PC-3 (cell line): ENCODE results near the gene AGAP1. TPM values are rescaled to one million over a fixed set of nuclear protein-coding genes. Genes with fewer than 3 reads are reported as not detected.

ENCODE experiments used
- ATAC-seq: fragments of 200-7000 bp; cut with Tn5 transposase; 2 replicates; pipeline ENCODE4 v1.9.1; 2020; ENCODE audit warnings: mild to moderate bottlenecking, moderate library complexity
- BruUV-seq: library from RNA; stranded (reverse); fragments of 400-500 nt; replicated peaks from 2 replicates; lab custom pipeline; 2021; lab: Mats Ljungman, UMichigan
- CTCF ChIA-PET: fragments of 300-600 bp; sonication (Branson Sonifier 250); formaldehyde crosslinking; loops from one replicate; lab custom pipeline; 2022; ENCODE audit warnings: antibody characterized with exemption; lab: Charles Lee
- POLR2A ChIA-PET: fragments of 300-600 bp; sonication (Branson Sonifier 250); formaldehyde crosslinking; loops from one replicate; lab custom pipeline; 2022; ENCODE audit warnings: antibody characterized with exemption; ENCODE audit not compliant: unreplicated experiment; lab: Charles Lee
- DNase-seq: peaks from one replicate; pipeline ENCODE4 v3.0.0-alpha.2; 2015
- H2AFZ ChIP-seq: fragments of 300-600 bp; sonication (generic); 2 replicates; pipeline ENCODE4 v1.6.0; 2016; ENCODE audit warnings: antibody characterized with exemption, low read length
- H3F3A ChIP-seq: fragments of 300-600 bp; sonication (generic); one replicate; pipeline ENCODE4 v1.6.0; 2017; ENCODE audit warnings: antibody characterized with exemption, low read length, control low read depth, mild to moderate bottlenecking; ENCODE audit not compliant: unreplicated experiment
- H3K27ac ChIP-seq: fragments of 300-600 bp; sonication (generic); 2 replicates; pipeline ENCODE4 v1.5.1; 2016; ENCODE audit warnings: mild to moderate bottlenecking, low read length
- H3K27me3 ChIP-seq: fragments of 300-600 bp; sonication (generic); 2 replicates; pipeline ENCODE4 v1.6.1; 2016; ENCODE audit warnings: low read length, mixed read lengths
- H3K36me3 ChIP-seq: fragments of 300-600 bp; sonication (generic); 2 replicates; pipeline ENCODE4 v1.6.1; 2016; ENCODE audit warnings: low read depth, mixed run types, low read length, mixed read lengths
- H3K4me1 ChIP-seq: fragments of 300-600 bp; sonication (generic); 2 replicates; pipeline ENCODE4 v1.5.1; 2016; ENCODE audit warnings: low read length; ENCODE audit not compliant: insufficient read depth
- H3K4me2 ChIP-seq: fragments of 300-600 bp; sonication (generic); 2 replicates; pipeline ENCODE4 v1.6.0; 2016; ENCODE audit warnings: low read length
- H3K4me3 ChIP-seq: fragments of 300-600 bp; sonication (generic); 2 replicates; pipeline ENCODE4 v1.5.1; 2016; ENCODE audit warnings: mild to moderate bottlenecking, low read length, mixed read lengths
- H3K79me2 ChIP-seq: fragments of 300-600 bp; sonication (generic); 2 replicates; pipeline ENCODE4 v1.6.1; 2017; ENCODE audit warnings: low read length, mixed read lengths
- H3K9ac ChIP-seq: fragments of 300-600 bp; sonication (generic); 2 replicates; pipeline ENCODE4 v1.6.0; 2016; ENCODE audit warnings: mild to moderate bottlenecking, low read length
- H3K9me2 ChIP-seq: fragments of 300-600 bp; sonication (generic); replicated peaks from 2 replicates; pipeline ENCODE4 v1.6.1; 2016; ENCODE audit warnings: mixed run types, low read length, mixed read lengths
- H3K9me3 ChIP-seq: fragments of 300-600 bp; sonication (generic); 2 replicates; pipeline ENCODE4 v1.6.1; 2016; ENCODE audit warnings: low read length, mixed read lengths
- H4K20me1 ChIP-seq: fragments of 300-600 bp; sonication (generic); 2 replicates; pipeline ENCODE4 v1.6.1; 2016; ENCODE audit warnings: low read length, mixed read lengths
- EZH2 ChIP-seq: fragments of 300-600 bp; sonication (generic); IDR thresholded peaks from one replicate; pipeline ENCODE4 v1.6.1; 2017; ENCODE audit warnings: antibody characterized with exemption, mild to moderate bottlenecking, low read length; ENCODE audit not compliant: unreplicated experiment
- EZH2phosphoT487 ChIP-seq: fragments of 300-600 bp; sonication (generic); IDR thresholded peaks from 2 replicates; pipeline ENCODE4 v1.6.1; 2018; ENCODE audit warnings: mild to moderate bottlenecking, antibody characterized with exemption, low read length, borderline replicate concordance
- intact Hi-C: fragments of 100-400 bp; cut with micrococcal nuclease; formaldehyde crosslinking; loops from 2 replicates; pipeline ENCODE4 v1.9.0; 2023
- total RNA-seq: library from RNA; depleted of rRNA; stranded (reverse); fragments of >200 nt; gene quantifications from 2 replicates; pipeline ENCODE4 v1.2.3, GENCODE V29; 2014
- TF ChIP-seq, protein P1 (sequence below): fragments of 300-600 bp; sonication (generic); conservative IDR thresholded peaks from 2 replicates; pipeline ENCODE4 v1.5.1; 2017; ENCODE audit warnings: antibody characterized with exemption, low read depth, mild to moderate bottlenecking, low read length

Gene AGAP1
- total RNA-seq, 1 experiment from 2014 or later, result 31.0 TPM

DNA sequence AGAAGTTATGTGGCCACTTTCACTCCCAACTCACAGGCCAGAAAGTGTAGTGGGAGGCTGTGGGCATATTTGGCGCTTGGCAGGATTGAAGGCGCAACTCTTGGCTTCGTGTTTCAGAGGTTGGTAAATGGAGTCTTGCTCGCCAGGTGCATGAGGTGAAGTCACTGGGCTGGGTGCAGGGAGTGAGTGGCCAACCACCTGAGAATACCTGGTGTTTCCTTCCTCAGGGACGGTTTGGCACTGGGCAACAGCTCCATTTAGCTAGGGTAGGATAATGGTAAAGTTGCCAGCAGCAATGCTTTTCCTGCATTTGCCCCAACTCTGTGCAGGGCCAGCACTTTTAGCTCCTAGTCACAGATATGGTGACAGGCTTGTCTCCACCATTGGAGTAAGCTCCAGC, 115.9 kb downstream of the AGAP1 start:
- ATAC-seq (no peak), DNase-seq (no peak)
- CTCF ChIA-PET, result no interaction called here
- Histone ChIP-seq H3K4me1 (no peaks in the 10 kb centered on the region), H3K9me2 (no peaks in the 10 kb centered on the region), H3K4me2 (no peak overlapping the region), H3K27ac (no peak overlapping the region), H4K20me1 (peaks cover 12% of the 10 kb centered on the region; the same call in 1 of the 2 replicates), H3K79me2 (peaks cover 94% of the 10 kb centered on the region), H2AFZ (no peak overlapping the region), H3F3A (no peaks in the 10 kb centered on the region), H3K36me3 (no peaks in the 10 kb centered on the region), H3K9ac (no peak overlapping the region), H3K4me3 (no peak overlapping the region), H3K9me3 (no peaks in the 10 kb centered on the region), H3K27me3 (no peaks in the 10 kb centered on the region)
- TF ChIP-seq EZH2phosphoT487, result no peak
- TF ChIP-seq EZH2, result no peak
- TF ChIP-seq, protein P1, sequence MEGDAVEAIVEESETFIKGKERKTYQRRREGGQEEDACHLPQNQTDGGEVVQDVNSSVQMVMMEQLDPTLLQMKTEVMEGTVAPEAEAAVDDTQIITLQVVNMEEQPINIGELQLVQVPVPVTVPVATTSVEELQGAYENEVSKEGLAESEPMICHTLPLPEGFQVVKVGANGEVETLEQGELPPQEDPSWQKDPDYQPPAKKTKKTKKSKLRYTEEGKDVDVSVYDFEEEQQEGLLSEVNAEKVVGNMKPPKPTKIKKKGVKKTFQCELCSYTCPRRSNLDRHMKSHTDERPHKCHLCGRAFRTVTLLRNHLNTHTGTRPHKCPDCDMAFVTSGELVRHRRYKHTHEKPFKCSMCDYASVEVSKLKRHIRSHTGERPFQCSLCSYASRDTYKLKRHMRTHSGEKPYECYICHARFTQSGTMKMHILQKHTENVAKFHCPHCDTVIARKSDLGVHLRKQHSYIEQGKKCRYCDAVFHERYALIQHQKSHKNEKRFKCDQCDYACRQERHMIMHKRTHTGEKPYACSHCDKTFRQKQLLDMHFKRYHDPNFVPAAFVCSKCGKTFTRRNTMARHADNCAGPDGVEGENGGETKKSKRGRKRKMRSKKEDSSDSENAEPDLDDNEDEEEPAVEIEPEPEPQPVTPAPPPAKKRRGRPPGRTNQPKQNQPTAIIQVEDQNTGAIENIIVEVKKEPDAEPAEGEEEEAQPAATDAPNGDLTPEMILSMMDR, result no peak
- intact Hi-C loops, result no loop called here
- no TSS peak for BruUV-seq
- POLR2A ChIA-PET, result no interaction called here

DNA sequence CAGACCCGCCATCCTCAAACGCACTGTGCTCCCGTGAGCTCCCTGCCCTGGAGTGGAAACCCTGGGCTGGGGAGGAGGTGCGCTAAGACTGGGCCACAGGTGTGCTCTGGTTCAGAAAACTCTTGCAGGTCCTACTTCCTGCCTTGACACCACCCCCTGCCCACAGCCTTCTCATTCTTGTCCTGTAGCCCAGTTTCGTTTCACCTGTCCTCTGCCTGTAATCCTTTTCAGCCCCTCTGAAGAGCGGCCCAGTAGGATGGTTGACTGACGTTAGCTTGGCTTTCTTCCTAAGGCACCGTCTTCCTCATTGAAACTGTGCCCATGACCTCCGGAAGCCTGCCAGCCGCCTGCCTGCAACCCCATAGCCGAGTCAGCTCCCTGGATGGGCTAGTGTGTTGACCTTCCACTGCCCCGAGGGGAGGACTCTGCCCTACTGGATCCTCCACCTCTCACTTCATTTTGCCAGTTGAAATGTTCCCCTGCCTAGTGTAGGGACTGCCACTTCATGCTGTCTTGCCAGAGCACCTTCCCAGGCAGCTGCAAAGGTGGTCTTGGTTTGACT, 116.9 kb downstream of the AGAP1 start:
- no TSS peak for BruUV-seq
- Histone ChIP-seq H3K79me2 (peaks cover 100% of the 10 kb centered on the region), H3K9me2 (no peaks in the 10 kb centered on the region), H3K27me3 (no peaks in the 10 kb centered on the region), H3K4me3 (no peak overlapping the region), H3K4me2 (no peak overlapping the region), H3F3A (no peaks in the 10 kb centered on the region), H3K27ac (no peak overlapping the region), H3K36me3 (no peaks in the 10 kb centered on the region), H2AFZ (no peak overlapping the region), H3K9ac (no peak overlapping the region), H3K9me3 (no peaks in the 10 kb centered on the region), H3K4me1 (no peaks in the 10 kb centered on the region), H4K20me1 (peaks cover 12% of the 10 kb centered on the region; the same call in 1 of the 2 replicates)
- intact Hi-C loops, result no loop called here
- TF ChIP-seq EZH2phosphoT487 (no peak), EZH2 (no peak)
- TF ChIP-seq, protein P1, result no peak
- ChIA-PET CTCF (interaction anchor here (0.5 kb wide), 1 partner anchor 17 kb away, joined by 6 read pairs; no protein-coding TSS in a partner anchor), POLR2A (no interaction called here)
- DNase-seq, result no peak
- ATAC-seq, result no peak

DNA sequence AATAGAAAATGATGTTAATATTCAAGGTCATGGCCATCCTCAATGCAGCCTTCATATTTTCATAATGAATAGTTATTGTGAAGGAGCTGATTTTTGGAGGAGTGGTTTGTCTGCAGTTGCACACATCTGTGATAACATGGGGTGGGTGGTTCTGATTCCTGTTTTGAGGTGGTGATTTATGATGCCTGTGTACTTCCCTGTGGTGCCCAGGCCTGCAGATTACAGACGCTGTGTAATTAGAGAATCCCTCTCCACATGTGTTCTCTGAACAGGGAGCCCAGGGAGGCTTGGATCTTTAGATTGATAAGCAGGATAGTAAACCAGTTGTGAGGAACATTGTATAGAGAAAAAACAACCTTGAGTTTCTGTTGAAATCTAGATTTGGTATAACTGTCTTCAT, 117.5 kb downstream of the AGAP1 start:
- Histone ChIP-seq H2AFZ (no peak overlapping the region), H3K27me3 (no peaks in the 10 kb centered on the region), H3K4me3 (no peak overlapping the region), H3K27ac (no peak overlapping the region), H4K20me1 (peaks cover 12% of the 10 kb centered on the region; the same call in 1 of the 2 replicates), H3K4me1 (no peaks in the 10 kb centered on the region), H3K9me2 (no peaks in the 10 kb centered on the region), H3K4me2 (no peak overlapping the region), H3K36me3 (no peaks in the 10 kb centered on the region), H3K9me3 (no peaks in the 10 kb centered on the region), H3K79me2 (peaks cover 100% of the 10 kb centered on the region), H3F3A (no peaks in the 10 kb centered on the region), H3K9ac (no peak overlapping the region)
- TF ChIP-seq, protein P1, result no peak
- no TSS peak for BruUV-seq
- intact Hi-C loops, result no loop called here
- CTCF ChIA-PET, result no interaction called here
- ATAC-seq, result no peak
- POLR2A ChIA-PET, result no interaction called here
- DNase-seq, result no peak
